ENCODE measurements around the gene INS. TPM values are rescaled to one million over a fixed set of nuclear protein-coding genes. Genes with fewer than 3 reads are reported as not detected.

Gene INS
- total and polyA plus RNA-seq, 2 of the 13 experiments (the other 11 are each of a cell fraction or from before 2014, with no cell fraction given), result not detected

DNA sequence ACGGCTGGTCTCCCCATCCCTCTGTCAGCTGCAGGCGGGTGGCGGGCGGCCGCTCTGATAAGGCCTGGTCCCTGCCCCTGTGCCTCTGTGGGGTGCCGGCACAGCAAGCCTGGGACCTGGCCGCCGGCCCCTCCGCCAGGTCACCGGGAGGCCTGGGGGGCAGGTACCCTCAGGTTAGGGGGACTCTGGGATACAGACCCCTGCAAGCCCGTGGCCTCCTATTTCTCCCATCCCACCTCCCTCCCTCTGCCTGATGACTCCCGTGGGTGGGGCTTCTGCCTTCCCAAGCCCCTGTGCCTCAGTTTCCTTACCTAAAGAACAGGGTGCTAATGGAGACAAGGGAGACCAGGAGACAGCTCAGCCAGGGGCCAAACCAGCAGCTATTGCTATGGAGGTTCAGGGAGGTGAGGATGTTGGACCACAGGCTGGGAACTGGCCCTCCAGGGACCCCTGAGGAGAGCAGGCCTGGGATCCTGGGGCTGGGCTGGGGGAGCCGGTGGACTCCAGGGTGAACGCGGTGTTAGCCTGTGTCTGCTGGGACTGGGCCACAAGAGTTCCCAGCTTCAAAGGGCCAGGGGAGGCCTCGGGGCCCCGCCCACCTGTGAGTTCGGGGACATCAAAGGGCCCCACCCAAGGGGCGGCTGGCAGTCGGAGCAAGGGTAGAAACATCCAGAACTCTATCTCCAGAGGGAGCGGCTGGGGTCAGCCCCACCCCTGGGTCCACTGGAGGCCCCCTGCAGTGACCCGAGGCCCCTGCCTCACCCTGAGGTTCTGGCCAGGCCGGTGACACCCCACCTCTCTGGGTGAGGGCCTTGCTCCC is 42.6 kb upstream of the INS start (continued):
- TF ChIP-seq, protein P1, sequence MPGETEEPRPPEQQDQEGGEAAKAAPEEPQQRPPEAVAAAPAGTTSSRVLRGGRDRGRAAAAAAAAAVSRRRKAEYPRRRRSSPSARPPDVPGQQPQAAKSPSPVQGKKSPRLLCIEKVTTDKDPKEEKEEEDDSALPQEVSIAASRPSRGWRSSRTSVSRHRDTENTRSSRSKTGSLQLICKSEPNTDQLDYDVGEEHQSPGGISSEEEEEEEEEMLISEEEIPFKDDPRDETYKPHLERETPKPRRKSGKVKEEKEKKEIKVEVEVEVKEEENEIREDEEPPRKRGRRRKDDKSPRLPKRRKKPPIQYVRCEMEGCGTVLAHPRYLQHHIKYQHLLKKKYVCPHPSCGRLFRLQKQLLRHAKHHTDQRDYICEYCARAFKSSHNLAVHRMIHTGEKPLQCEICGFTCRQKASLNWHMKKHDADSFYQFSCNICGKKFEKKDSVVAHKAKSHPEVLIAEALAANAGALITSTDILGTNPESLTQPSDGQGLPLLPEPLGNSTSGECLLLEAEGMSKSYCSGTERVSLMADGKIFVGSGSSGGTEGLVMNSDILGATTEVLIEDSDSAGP (CRISPR knock-in tag; IDR thresholded peaks at IDR 0.05; ENCODE audit: borderline replicate concordance), result no peak; the same call in 1 of the 2 replicates
- TF ChIP-seq ZBTB8A (CRISPR knock-in tag; IDR thresholded peaks at IDR 0.05; ENCODE audit: borderline replicate concordance, low read depth), result no peak
- peak; percentile 70; the same call in 1 of the 2 replicates for TF ChIP-seq RXRB (CRISPR knock-in tag; IDR thresholded peaks at IDR 0.05; ENCODE audit: borderline replicate concordance)
- TF ChIP-seq ZFP41 (CRISPR knock-in tag; IDR thresholded peaks at IDR 0.05; ENCODE audit: borderline replicate concordance), result no peak
- TF ChIP-seq, protein P2, sequence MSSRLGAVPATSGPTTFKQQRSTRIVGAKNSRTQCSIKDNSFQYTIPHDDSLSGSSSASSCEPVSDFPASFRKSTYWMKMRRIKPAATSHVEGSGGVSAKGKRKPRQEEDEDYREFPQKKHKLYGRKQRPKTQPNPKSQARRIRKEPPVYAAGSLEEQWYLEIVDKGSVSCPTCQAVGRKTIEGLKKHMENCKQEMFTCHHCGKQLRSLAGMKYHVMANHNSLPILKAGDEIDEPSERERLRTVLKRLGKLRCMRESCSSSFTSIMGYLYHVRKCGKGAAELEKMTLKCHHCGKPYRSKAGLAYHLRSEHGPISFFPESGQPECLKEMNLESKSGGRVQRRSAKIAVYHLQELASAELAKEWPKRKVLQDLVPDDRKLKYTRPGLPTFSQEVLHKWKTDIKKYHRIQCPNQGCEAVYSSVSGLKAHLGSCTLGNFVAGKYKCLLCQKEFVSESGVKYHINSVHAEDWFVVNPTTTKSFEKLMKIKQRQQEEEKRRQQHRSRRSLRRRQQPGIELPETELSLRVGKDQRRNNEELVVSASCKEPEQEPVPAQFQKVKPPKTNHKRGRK (CRISPR knock-in tag; IDR thresholded peaks at IDR 0.05), result no peak
- TF ChIP-seq, protein P3, sequence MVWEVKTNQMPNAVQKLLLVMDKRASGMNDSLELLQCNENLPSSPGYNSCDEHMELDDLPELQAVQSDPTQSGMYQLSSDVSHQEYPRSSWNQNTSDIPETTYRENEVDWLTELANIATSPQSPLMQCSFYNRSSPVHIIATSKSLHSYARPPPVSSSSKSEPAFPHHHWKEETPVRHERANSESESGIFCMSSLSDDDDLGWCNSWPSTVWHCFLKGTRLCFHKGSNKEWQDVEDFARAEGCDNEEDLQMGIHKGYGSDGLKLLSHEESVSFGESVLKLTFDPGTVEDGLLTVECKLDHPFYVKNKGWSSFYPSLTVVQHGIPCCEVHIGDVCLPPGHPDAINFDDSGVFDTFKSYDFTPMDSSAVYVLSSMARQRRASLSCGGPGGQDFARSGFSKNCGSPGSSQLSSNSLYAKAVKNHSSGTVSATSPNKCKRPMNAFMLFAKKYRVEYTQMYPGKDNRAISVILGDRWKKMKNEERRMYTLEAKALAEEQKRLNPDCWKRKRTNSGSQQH (CRISPR knock-in tag; IDR thresholded peaks at IDR 0.05; ENCODE audit: low read depth), result no peak
- TF ChIP-seq, protein P4, sequence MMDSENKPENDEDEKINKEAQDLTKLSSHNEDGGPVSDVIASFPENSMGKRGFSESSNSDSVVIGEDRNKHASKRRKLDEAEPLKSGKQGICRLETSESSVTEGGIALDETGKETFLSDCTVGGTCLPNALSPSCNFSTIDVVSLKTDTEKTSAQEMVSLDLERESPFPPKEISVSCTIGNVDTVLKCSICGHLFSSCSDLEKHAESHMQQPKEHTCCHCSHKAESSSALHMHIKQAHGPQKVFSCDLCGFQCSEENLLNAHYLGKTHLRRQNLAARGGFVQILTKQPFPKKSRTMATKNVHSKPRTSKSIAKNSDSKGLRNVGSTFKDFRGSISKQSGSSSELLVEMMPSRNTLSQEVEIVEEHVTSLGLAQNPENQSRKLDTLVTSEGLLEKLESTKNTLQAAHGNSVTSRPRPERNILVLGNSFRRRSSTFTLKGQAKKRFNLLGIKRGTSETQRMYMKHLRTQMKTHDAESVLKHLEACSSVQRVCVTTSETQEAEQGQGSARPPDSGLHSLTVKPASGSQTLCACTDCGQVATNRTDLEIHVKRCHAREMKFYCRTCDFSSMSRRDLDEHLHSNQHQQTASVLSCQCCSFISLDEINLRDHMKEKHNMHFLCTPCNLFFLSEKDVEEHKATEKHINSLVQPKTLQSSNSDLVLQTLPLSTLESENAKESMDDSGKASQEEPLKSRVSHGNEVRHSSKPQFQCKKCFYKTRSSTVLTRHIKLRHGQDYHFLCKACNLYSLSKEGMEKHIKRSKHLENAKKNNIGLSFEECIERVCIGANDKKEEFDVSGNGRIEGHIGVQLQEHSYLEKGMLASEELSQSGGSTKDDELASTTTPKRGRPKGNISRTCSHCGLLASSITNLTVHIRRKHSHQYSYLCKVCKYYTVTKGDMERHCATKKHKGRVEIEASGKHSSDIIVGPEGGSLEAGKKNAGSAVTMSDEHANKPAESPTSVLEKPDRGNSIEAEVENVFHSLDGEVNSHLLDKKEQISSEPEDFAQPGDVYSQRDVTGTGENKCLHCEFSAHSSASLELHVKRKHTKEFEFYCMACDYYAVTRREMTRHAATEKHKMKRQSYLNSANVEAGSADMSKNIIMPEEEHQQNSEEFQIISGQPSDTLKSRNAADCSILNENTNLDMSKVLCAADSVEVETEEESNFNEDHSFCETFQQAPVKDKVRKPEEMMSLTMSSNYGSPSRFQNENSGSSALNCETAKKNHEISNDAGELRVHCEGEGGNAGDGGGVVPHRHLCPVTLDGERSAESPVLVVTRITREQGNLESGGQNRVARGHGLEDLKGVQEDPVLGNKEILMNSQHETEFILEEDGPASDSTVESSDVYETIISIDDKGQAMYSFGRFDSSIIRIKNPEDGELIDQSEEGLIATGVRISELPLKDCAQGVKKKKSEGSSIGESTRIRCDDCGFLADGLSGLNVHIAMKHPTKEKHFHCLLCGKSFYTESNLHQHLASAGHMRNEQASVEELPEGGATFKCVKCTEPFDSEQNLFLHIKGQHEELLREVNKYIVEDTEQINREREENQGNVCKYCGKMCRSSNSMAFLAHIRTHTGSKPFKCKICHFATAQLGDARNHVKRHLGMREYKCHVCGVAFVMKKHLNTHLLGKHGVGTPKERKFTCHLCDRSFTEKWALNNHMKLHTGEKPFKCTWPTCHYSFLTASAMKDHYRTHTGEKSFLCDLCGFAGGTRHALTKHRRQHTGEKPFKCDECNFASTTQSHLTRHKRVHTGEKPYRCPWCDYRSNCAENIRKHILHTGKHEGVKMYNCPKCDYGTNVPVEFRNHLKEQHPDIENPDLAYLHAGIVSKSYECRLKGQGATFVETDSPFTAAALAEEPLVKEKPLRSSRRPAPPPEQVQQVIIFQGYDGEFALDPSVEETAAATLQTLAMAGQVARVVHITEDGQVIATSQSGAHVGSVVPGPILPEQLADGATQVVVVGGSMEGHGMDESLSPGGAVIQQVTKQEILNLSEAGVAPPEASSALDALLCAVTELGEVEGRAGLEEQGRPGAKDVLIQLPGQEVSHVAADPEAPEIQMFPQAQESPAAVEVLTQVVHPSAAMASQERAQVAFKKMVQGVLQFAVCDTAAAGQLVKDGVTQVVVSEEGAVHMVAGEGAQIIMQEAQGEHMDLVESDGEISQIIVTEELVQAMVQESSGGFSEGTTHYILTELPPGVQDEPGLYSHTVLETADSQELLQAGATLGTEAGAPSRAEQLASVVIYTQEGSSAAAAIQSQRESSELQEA (CRISPR knock-in tag; IDR thresholded peaks at IDR 0.05; ENCODE audit: not compliant biosample characterization), result no peak
- no peak for TF ChIP-seq MXI1 (IDR thresholded peaks at IDR 0.05; ENCODE audit: borderline replicate concordance, low read depth, low read length)
- no peak for TF ChIP-seq U2AF2 (IDR thresholded peaks at IDR 0.05; ENCODE audit: low read depth, low read length)
- TF ChIP-seq ZNF768 (CRISPR knock-in tag; IDR thresholded peaks at IDR 0.05), result no peak

Data from HepG2 (cell line).